ENCODE measurements around the gene PSMB2.

- TF ChIP-seq CTCF (IDR thresholded peaks at IDR 0.05; ENCODE audit: borderline replicate concordance, extremely low read depth, low read length, poor library complexity, severe bottlenecking), result no peak
- TF ChIP-seq EZH2 (IDR thresholded peaks at IDR 0.05; ENCODE audit: borderline replicate concordance, low read depth, low read length, severe bottlenecking), result no peak
These were observed 50.8 kb downstream of the PSMB2 start for GRCh38 chr1:35590476-35591040.
